Glutamatergic neuron (in vitro differentiated cells): ENCODE measurements around the gene TSPYL4. TPM values are rescaled to one million over a fixed set of nuclear protein-coding genes. Genes with fewer than 3 reads are reported as not detected.
A peak's percentile ranks its signal among the peaks of the same experiment; 100 is the strongest.

Source experiments
- DNase-seq: peaks from one replicate; pipeline ENCODE4 v3.0.0; 2022
- H3K27ac Mint-ChIP-seq: one replicate; pipeline ENCODE4 v1.8.0; 2020; ENCODE audit warnings: mild to moderate bottlenecking, mixed read lengths, inconsistent platforms; ENCODE audit not compliant: unreplicated experiment
- H3K27me3 Mint-ChIP-seq: one replicate; pipeline ENCODE4 v1.8.0; 2020; ENCODE audit warnings: mild to moderate bottlenecking, moderate library complexity, mixed read lengths, inconsistent platforms; ENCODE audit not compliant: unreplicated experiment
- H3K36me3 Mint-ChIP-seq: one replicate; pipeline ENCODE4 v1.8.0; 2020; ENCODE audit warnings: mild to moderate bottlenecking, mixed read lengths, inconsistent platforms; ENCODE audit not compliant: unreplicated experiment
- H3K4me1 Mint-ChIP-seq: one replicate; pipeline ENCODE4 v1.8.0; 2020; ENCODE audit warnings: mild to moderate bottlenecking, low read depth, mixed read lengths, inconsistent platforms; ENCODE audit not compliant: unreplicated experiment
- H3K4me3 Mint-ChIP-seq: one replicate; pipeline ENCODE4 v1.8.0; 2020; ENCODE audit warnings: mild to moderate bottlenecking, mixed read lengths, inconsistent platforms; ENCODE audit not compliant: unreplicated experiment
- H3K9me3 Mint-ChIP-seq: one replicate; pipeline ENCODE4 v1.8.0; 2020; ENCODE audit warnings: mild to moderate bottlenecking, moderate library complexity, mixed read lengths, inconsistent platforms; ENCODE audit not compliant: unreplicated experiment
- total RNA-seq: library from RNA; stranded (reverse); fragmentation: NEBNext Ultra II Directional; extraction: Animal tissue kit (Norgen Biotek cat#: 25700); gene quantifications from one replicate; pipeline ENCODE4 v1.2.1, GENCODE V29; 2021; ENCODE audit not compliant: unreplicated experiment
- TF ChIP-seq, protein P1 (sequence below): fragments of 200-600 bp; sonication (generic); IDR thresholded peaks from one replicate; pipeline ENCODE4 v1.5.0; 2021; ENCODE audit not compliant: partially characterized antibody, unreplicated experiment

TSPYL4 gene
- total RNA-seq, 1 donor from 2014 or later: 81.3 TPM

DNA sequence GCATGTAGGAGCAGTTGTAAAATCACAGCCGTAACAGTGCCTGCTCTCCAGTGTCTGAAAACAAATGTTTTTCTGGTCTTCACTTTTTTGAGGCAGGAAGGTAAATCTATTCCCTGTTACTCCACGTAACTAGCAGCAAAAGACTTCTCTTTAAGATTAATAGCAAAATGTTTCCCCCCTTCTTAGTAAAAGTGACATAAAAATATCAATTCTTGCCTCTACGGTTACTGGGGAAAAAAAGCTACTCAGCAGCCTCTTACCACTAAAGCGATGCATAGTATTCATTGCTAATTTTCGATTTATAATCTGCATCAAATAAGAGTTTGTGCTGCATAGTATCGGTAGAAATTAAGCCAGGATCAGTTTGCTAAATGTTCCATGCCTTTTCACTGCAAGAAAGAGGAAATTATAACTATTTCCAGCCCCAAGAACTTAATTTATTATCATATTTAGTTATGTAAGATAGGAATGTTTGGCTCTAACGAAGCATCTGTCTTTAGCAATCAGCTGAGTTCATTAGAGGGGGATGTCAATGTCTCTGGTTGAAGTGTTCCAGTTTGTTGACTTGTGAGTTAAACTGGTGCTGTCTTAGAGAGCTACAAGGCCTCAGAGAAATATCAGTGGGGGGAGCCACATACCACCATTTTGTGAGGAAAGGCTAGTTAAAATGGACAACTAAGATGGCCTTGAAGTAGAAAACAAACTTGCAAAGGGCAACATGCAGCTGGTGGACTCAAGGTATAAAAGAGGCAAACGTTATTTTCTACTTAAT lies 26.5 kb upstream of the TSPYL4 start:
- DNase-seq: no peak
- Mint-ChIP-seq H3K4me3 (peak overlapping the region; percentile 96), H3K27me3 (peaks cover 5% of the 10 kb centered on the region), H3K9me3 (peaks cover 4% of the 10 kb centered on the region), H3K4me1 (peaks cover 17% of the 10 kb centered on the region), H3K36me3 (no peaks in the 10 kb centered on the region), H3K27ac (peak overlapping the region; percentile 99)
- TF ChIP-seq, protein P1, sequence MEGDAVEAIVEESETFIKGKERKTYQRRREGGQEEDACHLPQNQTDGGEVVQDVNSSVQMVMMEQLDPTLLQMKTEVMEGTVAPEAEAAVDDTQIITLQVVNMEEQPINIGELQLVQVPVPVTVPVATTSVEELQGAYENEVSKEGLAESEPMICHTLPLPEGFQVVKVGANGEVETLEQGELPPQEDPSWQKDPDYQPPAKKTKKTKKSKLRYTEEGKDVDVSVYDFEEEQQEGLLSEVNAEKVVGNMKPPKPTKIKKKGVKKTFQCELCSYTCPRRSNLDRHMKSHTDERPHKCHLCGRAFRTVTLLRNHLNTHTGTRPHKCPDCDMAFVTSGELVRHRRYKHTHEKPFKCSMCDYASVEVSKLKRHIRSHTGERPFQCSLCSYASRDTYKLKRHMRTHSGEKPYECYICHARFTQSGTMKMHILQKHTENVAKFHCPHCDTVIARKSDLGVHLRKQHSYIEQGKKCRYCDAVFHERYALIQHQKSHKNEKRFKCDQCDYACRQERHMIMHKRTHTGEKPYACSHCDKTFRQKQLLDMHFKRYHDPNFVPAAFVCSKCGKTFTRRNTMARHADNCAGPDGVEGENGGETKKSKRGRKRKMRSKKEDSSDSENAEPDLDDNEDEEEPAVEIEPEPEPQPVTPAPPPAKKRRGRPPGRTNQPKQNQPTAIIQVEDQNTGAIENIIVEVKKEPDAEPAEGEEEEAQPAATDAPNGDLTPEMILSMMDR: no peak

GRCh38 chr6:116279232-116280160 lies 25.6 kb upstream of the TSPYL4 start, which contains the start of gene TSPYL1:
Gene TSPYL1, minus strand, starts transcription at chr6:116279930. Its CDS starts 100 bp downstream, at chr6:116279830.
- Mint-ChIP-seq H3K27me3 (peaks cover 5% of the 10 kb centered on the region), H3K4me1 (peaks cover 17% of the 10 kb centered on the region), H3K27ac (peak within 1 kb of the TSS; percentile 99), H3K4me3 (peak within 1 kb of the TSS; percentile 96), H3K36me3 (no peaks in the 10 kb centered on the region), H3K9me3 (peaks cover 4% of the 10 kb centered on the region)
- peak; percentile 95 for DNase-seq
- TF ChIP-seq, protein P1: no peak

DNA sequence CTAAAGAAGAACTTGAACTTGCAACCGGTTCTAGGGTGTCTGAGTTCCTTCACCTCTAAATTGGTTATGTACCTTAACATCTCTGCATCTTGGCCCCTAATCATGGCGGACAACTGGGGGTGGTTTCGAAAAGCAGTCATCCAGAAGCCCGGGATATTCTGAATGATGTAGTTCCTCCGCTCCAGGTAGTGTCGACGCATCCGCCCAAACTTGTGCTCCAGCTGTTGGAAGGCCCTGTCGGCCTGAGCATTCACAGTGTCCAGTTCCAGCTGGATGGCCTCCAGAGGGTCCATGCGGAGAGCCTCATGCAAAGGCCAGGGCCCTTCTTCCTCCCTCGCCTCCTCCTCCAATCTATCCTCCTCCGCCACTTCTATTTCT lies 25.0 kb upstream of the TSPYL4 start:
- Mint-ChIP-seq H3K4me3 (peak overlapping the region; percentile 96), H3K36me3 (no peaks in the 10 kb centered on the region), H3K9me3 (peaks cover 4% of the 10 kb centered on the region), H3K27ac (peak overlapping the region; percentile 99), H3K4me1 (peaks cover 17% of the 10 kb centered on the region), H3K27me3 (peaks cover 5% of the 10 kb centered on the region)
- no peak for DNase-seq
- TF ChIP-seq, protein P1: no peak

GRCh38 chr6:116278481-116278829 lies 24.6 kb upstream of the TSPYL4 start:
- DNase-seq: no peak
- H3K27ac Mint-ChIP-seq: peak overlapping the region; percentile 99
- peak overlapping the region; percentile 96 for H3K4me3 Mint-ChIP-seq
- TF ChIP-seq, protein P1: no peak
- peaks cover 4% of the 10 kb centered on the region for H3K9me3 Mint-ChIP-seq
- H3K27me3 Mint-ChIP-seq: peaks cover 5% of the 10 kb centered on the region
- peaks cover 17% of the 10 kb centered on the region for H3K4me1 Mint-ChIP-seq
- H3K36me3 Mint-ChIP-seq: no peaks in the 10 kb centered on the region
